HepG2 (cell line): Measurements from ENCODE around the gene TGM2. TPM values are rescaled to one million over a fixed set of nuclear protein-coding genes. Genes with fewer than 3 reads are reported as not detected.
A peak's percentile ranks its signal among the peaks of the same experiment; 100 is the strongest.

Source experiments
- ATAC-seq: fragments of 200-7000 bp; cut with Tn5 transposase; 3 replicates; pipeline ENCODE4 v1.9.1; 2020; ENCODE audit warnings: mild to moderate bottlenecking, moderate library complexity
- BruUV-seq: library from RNA; stranded (reverse); fragments of 400-500 nt; replicated peaks from 2 replicates; lab custom pipeline; 2021; lab: Mats Ljungman, UMichigan
- CTCF ChIA-PET: fragments of 300-600 bp; formaldehyde crosslinking; extraction: SDS; loops from one replicate; lab custom pipeline; 2021; ENCODE audit warnings: low total read pairs, inconsistent platforms, low intra/inter-chr PET ratio; lab: Yijun Ruan, JAX
- POLR2A ChIA-PET: fragments of 350-600 bp; sonication (Branson Sonifier 250); formaldehyde crosslinking; loops from one replicate; lab custom pipeline; 2020; ENCODE audit warnings: antibody characterized with exemption, inconsistent platforms; lab: Yijun Ruan, JAX
- DNase-seq: peaks from one replicate; pipeline ENCODE4 v3.0.0-alpha.2; 2015; ENCODE audit warnings: low spot score
- FAIRE-seq: peaks from 3 replicates; lab custom pipeline; 2011; peaks lifted over from hg19 to GRCh38; lab: Jason Lieb, UNC
- H2AFZ ChIP-seq: one replicate; pipeline ENCODE4 v1.6.1; 2011; ENCODE audit warnings: low read length, inconsistent platforms
- H3K27ac ChIP-seq: fragments of 300-600 bp; 3 replicates; pipeline ENCODE4 v1.8.0; 2011; ENCODE audit warnings: mixed run types, mild to moderate bottlenecking, mixed read lengths, low read length, inconsistent platforms; ENCODE audit not compliant: insufficient read depth; ENCODE audit errors: extremely low read length
- H3K27me3 ChIP-seq, 2 experiments: fragments of 200-600 bp in 1 of 2; 2 replicates in 1 of 2; 3 replicates in 1 of 2; pipeline versions ENCODE4 v1.6.0 to v1.8.0; 2011; ENCODE audit warnings: low read length in 2 of 2, mild to moderate bottlenecking in 2 of 2, moderate library complexity in 2 of 2, inconsistent platforms in 1 of 2; ENCODE audit not compliant: insufficient read depth in 2 of 2, control insufficient read depth in 1 of 2
- H3K36me3 ChIP-seq, 2 experiments: fragments of 200-600 bp in 1 of 2; replicated peaks in 1 of 2; 2 replicates in 1 of 2; 3 replicates in 1 of 2; pipeline versions ENCODE4 v1.5.1 to v1.8.0; 2011; ENCODE audit warnings: low read length in 2 of 2, inconsistent platforms in 1 of 2; ENCODE audit not compliant: insufficient read depth in 2 of 2, control insufficient read depth in 1 of 2
- H3K4me1 ChIP-seq: 2 replicates; pipeline ENCODE4 v1.5.1; 2012; ENCODE audit warnings: low read length, inconsistent platforms; ENCODE audit not compliant: insufficient read depth
- H3K4me2 ChIP-seq: 2 replicates; pipeline ENCODE4 v1.6.0; 2011; ENCODE audit warnings: low read depth, low read length, inconsistent platforms
- H3K4me3 ChIP-seq, 3 experiments: fragments of 200-600 bp in 1 of 3; sonication (generic), shearing (Covaris generic) in 1 of 3; replicated peaks in 1 of 3; 2 replicates each; pipeline ENCODE4 v1.5.1; 2011 to 2016; ENCODE audit warnings: low read length in 3 of 3, inconsistent platforms in 2 of 3, low read depth in 2 of 3, mild to moderate bottlenecking in 2 of 3, control low read depth in 1 of 3, mixed read lengths in 1 of 3; ENCODE audit not compliant: insufficient read depth in 1 of 3
- H3K79me2 ChIP-seq: one replicate; pipeline ENCODE4 v1.6.1; 2011; ENCODE audit warnings: low read length, inconsistent platforms; ENCODE audit not compliant: insufficient read depth
- H3K9ac ChIP-seq: 2 replicates; pipeline ENCODE4 v1.6.0; 2011; ENCODE audit warnings: mild to moderate bottlenecking, low read depth, low read length, inconsistent platforms; ENCODE audit not compliant: insufficient read depth
- H3K9me3 ChIP-seq: 2 replicates; pipeline ENCODE4 v1.5.1; 2012; ENCODE audit warnings: mild to moderate bottlenecking, low read length
- H4K20me1 ChIP-seq: 2 replicates; pipeline ENCODE4 v1.6.0; 2011; ENCODE audit warnings: inconsistent platforms, mild to moderate bottlenecking, low read length, moderate library complexity; ENCODE audit not compliant: insufficient read depth
- AHR ChIP-seq: IDR thresholded peaks from 2 replicates; pipeline ENCODE4 v1.6.1; 2018; ENCODE audit warnings: missing genetic modification reagents, missing compliant biosample characterization
- AKAP8 ChIP-seq: sonication (generic); formaldehyde crosslinking; IDR thresholded peaks from 2 replicates; pipeline ENCODE4 v1.5.1; 2020; ENCODE audit warnings: mild to moderate bottlenecking, missing genetic modification reagents
- ARID3A ChIP-seq: IDR thresholded peaks from 2 replicates; pipeline ENCODE4 v1.6.1; 2012; ENCODE audit warnings: low read depth, low read length, improper control_type of control experiment
- MIXL1 ChIP-seq: IDR thresholded peaks from 2 replicates; pipeline ENCODE4 v1.6.1; 2016
- NCOR1 ChIP-seq: fragments of 200-600 bp; sonication (generic); IDR thresholded peaks from 2 replicates; pipeline ENCODE4 v1.7.0; 2017; ENCODE audit warnings: antibody characterized with exemption, low read length, borderline replicate concordance
- NR2F2 ChIP-seq: IDR thresholded peaks from 2 replicates; pipeline ENCODE4 v1.6.1; 2012; ENCODE audit warnings: low read depth, inconsistent platforms, borderline replicate concordance
- NR2F6 ChIP-seq, 2 experiments: IDR thresholded peaks; 2 replicates each; pipeline ENCODE4 v1.6.1; 2016; ENCODE audit warnings: antibody characterized with exemption in 1 of 2, mild to moderate bottlenecking in 1 of 2
- PAXIP1 ChIP-seq: sonication (generic); formaldehyde crosslinking; conservative IDR thresholded peaks from 2 replicates; pipeline ENCODE4 v1.4.0; 2020; ENCODE audit warnings: mild to moderate bottlenecking, missing genetic modification reagents, moderate library complexity
- SALL1 ChIP-seq: sonication (generic); formaldehyde crosslinking; IDR thresholded peaks from 2 replicates; pipeline ENCODE4 v1.8.0; 2022; ENCODE audit warnings: mild to moderate bottlenecking, missing genetic modification reagents
- SOX13 ChIP-seq, 3 experiments: fragments of 450-650 bp in 1 of 3; sonication (generic) in 1 of 3; formaldehyde crosslinking in 1 of 3; IDR thresholded peaks in 2 of 3; conservative IDR thresholded peaks in 1 of 3; 2 replicates each; pipeline versions ENCODE4 v1.5.0 to v1.6.1; 2016 to 2020; ENCODE audit warnings: antibody characterized with exemption in 1 of 3, mild to moderate bottlenecking in 1 of 3, missing compliant biosample characterization in 1 of 3, missing genetic modification reagents in 1 of 3, moderate library complexity in 1 of 3
- ZBTB8A ChIP-seq: sonication (generic); formaldehyde crosslinking; IDR thresholded peaks from 2 replicates; pipeline ENCODE4 v1.4.0; 2020; ENCODE audit warnings: mild to moderate bottlenecking, low read depth, missing genetic modification reagents, borderline replicate concordance
- ZKSCAN8 ChIP-seq: IDR thresholded peaks from 2 replicates; pipeline ENCODE4 v1.6.1; 2016; ENCODE audit warnings: borderline replicate concordance, missing genetic modification reagents, missing compliant biosample characterization
- ZMYM3 ChIP-seq: sonication (generic); formaldehyde crosslinking; IDR thresholded peaks from 2 replicates; pipeline ENCODE4 v1.5.1; 2020; ENCODE audit warnings: mild to moderate bottlenecking, missing genetic modification reagents
- ZNF773 ChIP-seq: sonication (generic); formaldehyde crosslinking; IDR thresholded peaks from 2 replicates; pipeline ENCODE4 v1.4.0; 2020; ENCODE audit warnings: missing genetic modification reagents, borderline replicate concordance
- ZSCAN21 ChIP-seq: sonication (generic); formaldehyde crosslinking; IDR thresholded peaks from 2 replicates; pipeline ENCODE4 v1.8.0; 2022; ENCODE audit warnings: mild to moderate bottlenecking, missing genetic modification reagents, moderate library complexity, borderline replicate concordance
- WGBS: methylation state at CpG from one replicate; pipeline ENCODE4 v1.1.6; 2017; ENCODE audit warnings: low lambda C conversion rate; 5-methylcytosine and 5-hydroxymethylcytosine counted together
- in situ Hi-C: cut with HindIII; loops from 2 replicates; pipeline ENCODE4 v1.10.0; 2017; ENCODE audit warnings: low pct_unique_long_range_greater_than_20kb; ENCODE audit not compliant: extremely low pct_ligation_motif_present
- intact Hi-C: fragments of 100-400 bp; cut with micrococcal nuclease; formaldehyde crosslinking; loops from one replicate; pipeline ENCODE4 v1.10.0; 2022; ENCODE audit not compliant: unreplicated experiment
- polyA plus RNA-seq, 8 experiments: library from polyadenylated mRNA; depleted of rRNA in 3 of 8; stranded (reverse) in 7 of 8; unstranded in 1 of 8; fragments of >200 nt; fragmentation: Illumina TruSeq in 4 of 8; extraction: Trizol in 4 of 8; gene quantifications; 2 replicates each; pipeline versions ENCODE4 v1.2.1 to v1.2.3, GENCODE V29; 2011 to 2016; ENCODE audit warnings: low read depth in 4 of 8, missing spikeins in 1 of 8, mixed read lengths in 1 of 8; ENCODE audit not compliant: insufficient read depth in 1 of 8
- total RNA-seq, 5 experiments: library from RNA; depleted of rRNA; stranded (reverse); fragments of >200 nt; fragmentation: Illumina TruSeq; extraction: Trizol; gene quantifications; 2 replicates each; pipeline ENCODE4 v1.2.3, GENCODE V29; 2016; ENCODE audit warnings: low read depth in 1 of 5
- TF ChIP-seq, protein P1 (sequence below): sonication (generic); formaldehyde crosslinking; IDR thresholded peaks from 2 replicates; pipeline ENCODE4 v1.8.1; 2022; ENCODE audit warnings: low read depth, mild to moderate bottlenecking, missing genetic modification reagents

The TGM2 gene
- total and polyA plus RNA-seq, 2 of the 13 experiments (the other 11 are each of a cell fraction or from before 2014, with no cell fraction given), result 4.2 to 46.4 TPM

DNA sequence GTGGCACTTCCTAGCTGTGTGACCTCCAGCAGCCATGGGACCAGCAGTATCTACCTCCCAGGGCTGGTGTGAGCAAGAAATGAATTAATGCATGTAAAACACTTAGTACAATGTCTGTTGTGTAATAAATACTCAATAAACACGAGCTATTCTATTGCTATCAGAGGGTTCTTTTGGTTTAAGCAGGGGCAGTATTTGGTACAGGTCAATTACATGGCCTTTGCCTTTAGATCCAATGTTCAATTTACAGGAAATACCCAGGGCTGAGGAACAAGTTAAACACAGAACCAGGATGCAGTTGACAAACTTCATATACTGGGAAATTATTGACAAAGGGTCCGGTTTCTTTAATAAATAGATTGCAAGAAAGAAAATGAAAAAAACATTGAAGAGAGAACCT lies 2.9 kb downstream of the TGM2 start:
- Histone ChIP-seq H3K4me3 (no peak overlapping the region), H3K4me1 (peaks cover 63% of the 10 kb centered on the region), H3K27ac (no peak overlapping the region), H3K36me3 (peaks cover 0 to 6% of the 10 kb centered on the region in 2 experiments; a peak in 3 of 5 replicates), H3K79me2 (no peaks in the 10 kb centered on the region), H2AFZ (no peak overlapping the region), H4K20me1 (no peaks in the 10 kb centered on the region), H3K27me3 (no peaks in the 10 kb centered on the region), H3K9ac (no peak overlapping the region), H3K9me3 (no peaks in the 10 kb centered on the region), H3K4me2 (peak overlapping the region; percentile 29; the same call in 1 of the 2 replicates)
- FAIRE-seq, result no peak
- BruUV-seq, result no TSS peak
- no peak for DNase-seq
- in situ Hi-C loops (no loop called here), intact Hi-C loops (no loop called here)
- WGBS, result 11% methylated on average over 2 of the region's 2 CpGs
- ChIA-PET CTCF (no interaction called here), POLR2A (interaction anchor here (1.3 to 3.9 kb wide), 2 partner anchors 18 to 31 kb away, joined by 3 to 37 read pairs; no protein-coding TSS in a partner anchor)
- no peak for ATAC-seq
- TF ChIP-seq PAXIP1 (CRISPR knock-in tag) (peak; percentile 55; the same call in 1 of the 2 replicates), SALL1 (CRISPR knock-in tag) (no peak), AKAP8 (CRISPR knock-in tag) (no peak), NR2F2 (peak; percentile 27), SOX13 (IDR thresholded peaks at IDR 0.05) (no peak), SOX13 (CRISPR knock-in tag; conservative IDR thresholded peaks at IDR 0.05 in 1 of 2, IDR thresholded peaks at IDR 0.05 in 1 of 2) (0 out of 4 replicates have a peak, but pooled peaks of 1 of the 2 experiments have one; percentile 9), AHR (CRISPR knock-in tag) (no peak), ZSCAN21 (CRISPR knock-in tag) (no peak), NCOR1 (peak; percentile 44; the same call in 1 of the 2 replicates), ZBTB8A (no peak), ARID3A (peak; percentile 41; the same call in 1 of the 2 replicates), NR2F6 (IDR thresholded peaks at IDR 0.05) (no peak), NR2F6 (CRISPR knock-in tag; IDR thresholded peaks at IDR 0.05) (peak; percentile 37; the same call in 1 of the 2 replicates), MIXL1 (CRISPR knock-in tag) (peak; percentile 67; the same call in 1 of the 2 replicates), ZKSCAN8 (CRISPR knock-in tag) (no peak), ZMYM3 (CRISPR knock-in tag) (peak; percentile 57; the same call in 1 of the 2 replicates), ZNF773 (CRISPR knock-in tag) (no peak)
- TF ChIP-seq, protein P1, sequence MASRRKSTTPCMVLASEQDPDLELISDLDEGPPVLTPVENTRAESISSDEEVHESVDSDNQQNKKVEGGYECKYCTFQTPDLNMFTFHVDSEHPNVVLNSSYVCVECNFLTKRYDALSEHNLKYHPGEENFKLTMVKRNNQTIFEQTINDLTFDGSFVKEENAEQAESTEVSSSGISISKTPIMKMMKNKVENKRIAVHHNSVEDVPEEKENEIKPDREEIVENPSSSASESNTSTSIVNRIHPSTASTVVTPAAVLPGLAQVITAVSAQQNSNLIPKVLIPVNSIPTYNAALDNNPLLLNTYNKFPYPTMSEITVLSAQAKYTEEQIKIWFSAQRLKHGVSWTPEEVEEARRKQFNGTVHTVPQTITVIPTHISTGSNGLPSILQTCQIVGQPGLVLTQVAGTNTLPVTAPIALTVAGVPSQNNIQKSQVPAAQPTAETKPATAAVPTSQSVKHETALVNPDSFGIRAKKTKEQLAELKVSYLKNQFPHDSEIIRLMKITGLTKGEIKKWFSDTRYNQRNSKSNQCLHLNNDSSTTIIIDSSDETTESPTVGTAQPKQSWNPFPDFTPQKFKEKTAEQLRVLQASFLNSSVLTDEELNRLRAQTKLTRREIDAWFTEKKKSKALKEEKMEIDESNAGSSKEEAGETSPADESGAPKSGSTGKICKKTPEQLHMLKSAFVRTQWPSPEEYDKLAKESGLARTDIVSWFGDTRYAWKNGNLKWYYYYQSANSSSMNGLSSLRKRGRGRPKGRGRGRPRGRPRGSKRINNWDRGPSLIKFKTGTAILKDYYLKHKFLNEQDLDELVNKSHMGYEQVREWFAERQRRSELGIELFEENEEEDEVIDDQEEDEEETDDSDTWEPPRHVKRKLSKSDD, result no peak
